ENCODE data around the gene LILRB2.
A peak's percentile ranks its signal among the peaks of the same experiment; 100 is the strongest.

LILRB2 gene

GRCh38 chr19:54271106-54271505 is 9.8 kb downstream of the LILRB2 start:
- no peak overlapping the region for H3K4me3 ChIP-seq (ENCODE audit: low read depth, low read length)
- no peak for TF ChIP-seq CTCF (IDR thresholded peaks at IDR 0.05; ENCODE audit: insufficient read depth, low read length, missing control alignments)
- CTCF ChIA-PET = no interaction called here
- DNase-seq (ENCODE audit: low read depth, low spot score) = no peak
- POLR2A ChIA-PET = no interaction called here

GRCh38 chr19:54268936-54269335 is 12.0 kb downstream of the LILRB2 start:
- no peak for DNase-seq (ENCODE audit: low read depth, low spot score)
- POLR2A ChIA-PET = no interaction called here
- CTCF ChIA-PET = interaction anchor here (0.7 to 1.2 kb wide), 3 partner anchors 11 to 100 kb away, joined by 3 read pairs; no protein-coding TSS in a partner anchor
- no peak overlapping the region for H3K4me3 ChIP-seq (ENCODE audit: low read depth, low read length)
- TF ChIP-seq CTCF (IDR thresholded peaks at IDR 0.05; ENCODE audit: insufficient read depth, low read length, missing control alignments) = no peak

GRCh38 chr19:54266133-54266532 is 14.8 kb downstream of the LILRB2 start:
- POLR2A ChIA-PET = no interaction called here
- CTCF ChIA-PET = interaction anchor here (0.6 to 2.4 kb wide), 14 partner anchors 9 to 1035 kb away, joined by 3 to 16 read pairs (median 4); partner anchors contain the start of genes LILRB5 and MBOAT7

GRCh38 chr19:54262470-54262869 is 18.4 kb downstream of the LILRB2 start:
- POLR2A ChIA-PET = no interaction called here
- no peak overlapping the region for H3K4me3 ChIP-seq (ENCODE audit: low read depth, low read length)
- CTCF ChIA-PET = interaction anchor here (1.3 kb wide), 1 partner anchor 31 kb away, joined by 4 read pairs; no protein-coding TSS in a partner anchor
- no peak for DNase-seq (ENCODE audit: low read depth, low spot score)
- no peak for TF ChIP-seq CTCF (IDR thresholded peaks at IDR 0.05; ENCODE audit: insufficient read depth, low read length, missing control alignments)

More at GRCh38 chr19:54266133-54266532, 14.8 kb downstream of the LILRB2 start:
- peak; percentile 69 for TF ChIP-seq CTCF (IDR thresholded peaks at IDR 0.05; ENCODE audit: insufficient read depth, low read length, missing control alignments)
- no peak for DNase-seq (ENCODE audit: low read depth, low spot score)
- H3K4me3 ChIP-seq (ENCODE audit: low read depth, low read length) = no peak overlapping the region

- ChIA-PET CTCF (interaction anchor here (1.3 kb wide), 1 partner anchor 31 kb away, joined by 4 read pairs; no protein-coding TSS in a partner anchor), POLR2A (no interaction called here)
- TF ChIP-seq CTCF (IDR thresholded peaks at IDR 0.05; ENCODE audit: insufficient read depth, low read length, missing control alignments) = no peak
- no peak overlapping the region for H3K4me3 ChIP-seq (ENCODE audit: low read depth, low read length)
- DNase-seq (ENCODE audit: low read depth, low spot score) = no peak
These were observed 18.8 kb downstream of the LILRB2 start for GRCh38 chr19:54262066-54262465.

GRCh38 chr19:54257116-54257480 is 23.8 kb downstream of the LILRB2 start, which contains the start of gene LILRB5:
Gene LILRB5 (minus strand): TSS chr19:54257273. CDS start chr19:54257193, 80 bp downstream.
- ChIA-PET POLR2A (no interaction called here), CTCF (interaction anchor here (2.8 kb wide), 1 partner anchor 9 kb away, joined by 16 read pairs; no protein-coding TSS in a partner anchor)
- no peak for DNase-seq (ENCODE audit: low read depth, low spot score)
- H3K4me3 ChIP-seq (ENCODE audit: low read depth, low read length) = no peak within 1 kb of the TSS
- no peak for TF ChIP-seq CTCF (IDR thresholded peaks at IDR 0.05; ENCODE audit: insufficient read depth, low read length, missing control alignments)

All from AG04449 (cell line).